RWPE1 (cell line): Measurements from ENCODE around the gene SAMD15.

Source experiments
- CTCF ChIA-PET: fragments of 350-600 bp; sonication (Branson Sonifier 250); formaldehyde crosslinking; extraction: SDS; loops from one replicate; lab custom pipeline; 2021; lab: Yijun Ruan, JAX
- POLR2A ChIA-PET: fragments of 400-600 bp; formaldehyde crosslinking; extraction: SDS; loops from one replicate; lab custom pipeline; 2020; ENCODE audit warnings: antibody characterized with exemption; ENCODE audit not compliant: low non-redundant PET; lab: Yijun Ruan, JAX
- DNase-seq: peaks from one replicate; pipeline ENCODE4 v3.0.0; 2012; ENCODE audit warnings: low spot score
- H3K27ac ChIP-seq: fragments of 450-650 bp; 2 replicates; pipeline ENCODE4 v1.5.1; 2017
- TF ChIP-seq, protein P1 (sequence below): fragments of 450-650 bp; conservative IDR thresholded peaks from 2 replicates; pipeline ENCODE4 v1.5.1; 2017; ENCODE audit warnings: low read depth, mild to moderate bottlenecking

Gene SAMD15

DNA sequence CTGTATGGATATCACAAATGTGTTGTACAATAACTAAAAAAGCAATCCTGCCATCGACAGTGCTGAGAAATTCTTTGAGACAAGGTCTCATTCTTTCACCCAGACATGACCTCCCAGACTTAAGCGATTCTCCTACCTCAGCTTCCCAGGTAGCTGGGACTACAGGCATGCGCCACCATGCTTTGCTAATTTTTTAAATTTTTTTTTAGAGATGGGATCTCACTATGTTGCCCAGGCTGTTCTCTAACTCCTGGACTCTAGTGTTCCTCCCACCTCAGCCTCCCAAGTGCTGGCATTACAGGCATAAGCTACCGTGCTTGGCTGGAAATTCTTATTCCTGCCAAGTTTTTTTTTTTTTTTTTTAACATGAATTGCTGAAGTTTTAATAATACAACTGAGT, 62.7 kb downstream of the SAMD15 start:
- TF ChIP-seq, protein P1, sequence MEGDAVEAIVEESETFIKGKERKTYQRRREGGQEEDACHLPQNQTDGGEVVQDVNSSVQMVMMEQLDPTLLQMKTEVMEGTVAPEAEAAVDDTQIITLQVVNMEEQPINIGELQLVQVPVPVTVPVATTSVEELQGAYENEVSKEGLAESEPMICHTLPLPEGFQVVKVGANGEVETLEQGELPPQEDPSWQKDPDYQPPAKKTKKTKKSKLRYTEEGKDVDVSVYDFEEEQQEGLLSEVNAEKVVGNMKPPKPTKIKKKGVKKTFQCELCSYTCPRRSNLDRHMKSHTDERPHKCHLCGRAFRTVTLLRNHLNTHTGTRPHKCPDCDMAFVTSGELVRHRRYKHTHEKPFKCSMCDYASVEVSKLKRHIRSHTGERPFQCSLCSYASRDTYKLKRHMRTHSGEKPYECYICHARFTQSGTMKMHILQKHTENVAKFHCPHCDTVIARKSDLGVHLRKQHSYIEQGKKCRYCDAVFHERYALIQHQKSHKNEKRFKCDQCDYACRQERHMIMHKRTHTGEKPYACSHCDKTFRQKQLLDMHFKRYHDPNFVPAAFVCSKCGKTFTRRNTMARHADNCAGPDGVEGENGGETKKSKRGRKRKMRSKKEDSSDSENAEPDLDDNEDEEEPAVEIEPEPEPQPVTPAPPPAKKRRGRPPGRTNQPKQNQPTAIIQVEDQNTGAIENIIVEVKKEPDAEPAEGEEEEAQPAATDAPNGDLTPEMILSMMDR, result no peak
- CTCF ChIA-PET, result no interaction called here
- POLR2A ChIA-PET, result interaction anchor here (0.8 kb wide), 1 partner anchor 282 kb away, joined by 8 read pairs; no protein-coding TSS in a partner anchor
- no peak for DNase-seq
- H3K27ac ChIP-seq, result no peak overlapping the region
